ENCODE results near the gene TYW1B.
A peak's percentile ranks its signal among the peaks of the same experiment; 100 is the strongest.
"Not testable (repeated sequence)": the region's sequence is repeated elsewhere in the genome, so short reads cannot be mapped to it uniquely, and the experiment has no call there.

The TYW1B gene

DNA sequence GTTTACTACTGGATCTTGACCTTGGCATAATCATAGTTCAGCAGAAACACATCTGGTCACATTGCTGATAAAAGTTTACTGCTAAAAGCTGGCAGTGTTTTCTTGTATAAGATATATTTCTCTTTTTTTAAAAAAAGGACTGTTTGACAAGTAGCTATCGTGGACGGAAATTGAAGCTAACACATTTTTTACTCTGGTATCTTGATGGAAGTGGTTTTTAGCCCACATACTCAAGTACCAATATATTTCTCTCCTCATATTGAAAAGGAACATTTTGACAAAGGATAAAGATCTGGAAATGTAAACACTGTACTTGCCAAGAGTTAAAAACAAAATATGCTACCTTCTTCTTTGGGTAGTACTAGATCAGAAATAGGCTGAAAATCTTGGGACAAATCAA is 137.8 kb downstream of the TYW1B start:
- DNase-seq = not testable (repeated sequence)

DNA sequence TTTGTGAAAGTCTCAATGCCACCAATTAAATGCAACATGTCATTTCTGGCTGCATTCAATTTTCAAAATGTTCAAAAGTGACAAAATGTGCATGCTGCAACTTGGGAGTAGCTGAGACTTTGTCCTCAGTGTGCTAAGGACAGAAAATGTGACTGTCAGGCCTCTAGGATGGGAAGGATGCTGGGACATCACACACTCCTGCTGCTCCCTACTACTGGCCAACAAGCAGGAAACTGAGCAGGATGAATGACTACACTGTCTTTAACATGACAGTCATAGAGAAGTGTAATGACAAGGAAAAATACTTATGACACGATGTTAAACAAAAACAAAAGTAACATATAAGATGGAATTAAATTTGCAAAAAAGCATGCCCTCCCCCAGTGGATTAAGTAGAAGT is 138.7 kb downstream of the TYW1B start:
- DNase-seq = not testable (repeated sequence)

DNA sequence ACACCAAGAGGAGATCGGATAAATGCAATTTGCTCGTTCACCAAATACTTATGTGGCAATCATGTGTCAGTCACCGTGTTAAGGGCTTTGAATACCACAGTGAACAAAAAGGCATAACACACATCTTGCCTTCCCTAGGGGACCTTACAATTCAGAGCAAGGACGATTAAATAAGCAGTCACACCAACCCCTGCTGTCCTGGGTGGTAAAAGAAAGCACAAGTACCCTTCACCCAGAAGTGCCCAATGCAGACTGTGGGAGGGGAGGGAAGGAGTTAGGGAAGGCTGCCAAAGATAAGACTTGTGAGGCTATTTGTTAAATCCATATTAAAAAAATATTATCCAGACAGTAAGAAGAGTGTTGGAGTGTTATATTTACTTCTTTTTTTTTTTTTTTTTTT is 146.8 kb downstream of the TYW1B start:
- not testable (repeated sequence) for DNase-seq

DNA sequence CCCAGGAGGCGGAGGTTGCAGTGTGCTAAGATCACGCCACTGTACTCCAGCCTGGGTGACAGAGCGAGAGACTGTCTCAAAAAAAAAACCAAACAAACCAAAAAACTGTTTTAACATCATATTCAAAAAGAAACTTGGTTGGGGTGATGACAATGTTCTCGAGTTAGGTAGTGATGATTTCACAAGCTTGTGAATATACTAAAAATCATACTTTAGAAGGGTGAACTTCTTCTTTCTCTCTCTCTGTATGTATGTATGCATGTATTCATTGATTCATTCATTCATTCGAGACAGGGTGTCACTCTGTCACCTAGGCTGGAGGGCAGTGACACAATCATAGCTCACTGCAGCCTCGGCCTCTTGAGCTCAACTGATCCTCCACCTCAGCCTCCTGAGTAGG is 151.1 kb downstream of the TYW1B start:
- not testable (repeated sequence) for DNase-seq

DNA sequence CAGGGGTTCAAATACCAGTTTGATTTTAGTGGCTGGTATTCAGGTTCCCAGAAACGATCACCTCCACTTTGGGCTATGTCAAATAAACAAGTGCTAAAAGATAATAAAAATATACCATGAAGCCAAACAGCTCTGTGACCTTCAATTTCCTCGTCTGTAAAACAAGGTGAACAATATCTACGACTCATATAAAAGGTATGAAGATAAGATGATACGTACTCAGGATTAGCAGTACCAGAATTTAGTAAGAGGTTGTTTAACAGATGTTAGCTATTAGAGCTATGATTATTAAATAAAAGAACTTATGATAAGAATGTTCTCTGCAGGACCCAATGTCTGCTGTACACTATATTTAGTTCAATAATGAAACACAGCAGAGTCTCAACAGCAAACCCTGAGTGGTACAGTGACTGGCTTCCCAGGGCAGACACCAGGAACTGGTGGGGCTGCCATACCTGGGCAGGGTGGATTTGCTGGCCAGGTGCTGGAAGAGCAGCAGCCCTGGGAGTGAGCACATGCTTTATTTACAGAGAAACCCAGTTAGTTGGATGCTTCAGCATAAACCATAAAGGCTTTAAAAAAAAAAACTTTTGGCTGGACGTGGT is 151.8 kb downstream of the TYW1B start:
- DNase-seq = not testable (repeated sequence)

DNA sequence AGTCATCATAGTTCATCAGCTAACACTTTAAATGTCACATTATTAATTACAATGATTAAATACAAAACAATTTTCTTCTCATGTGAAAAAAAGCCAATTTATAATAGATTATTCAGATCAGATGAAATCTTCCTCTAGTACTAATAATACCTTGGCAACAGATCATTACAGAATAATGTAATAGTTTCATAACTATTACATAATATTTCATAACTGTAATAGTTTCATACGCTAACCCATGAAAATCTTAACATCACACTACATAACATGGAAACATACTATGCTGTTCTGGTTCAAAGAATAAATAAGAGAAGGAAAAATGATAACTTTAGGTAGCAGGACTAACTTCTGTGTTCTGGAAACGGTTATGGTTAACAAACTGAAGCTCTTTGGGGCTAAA is 152.3 kb downstream of the TYW1B start:
- not testable (repeated sequence) for DNase-seq

DNA sequence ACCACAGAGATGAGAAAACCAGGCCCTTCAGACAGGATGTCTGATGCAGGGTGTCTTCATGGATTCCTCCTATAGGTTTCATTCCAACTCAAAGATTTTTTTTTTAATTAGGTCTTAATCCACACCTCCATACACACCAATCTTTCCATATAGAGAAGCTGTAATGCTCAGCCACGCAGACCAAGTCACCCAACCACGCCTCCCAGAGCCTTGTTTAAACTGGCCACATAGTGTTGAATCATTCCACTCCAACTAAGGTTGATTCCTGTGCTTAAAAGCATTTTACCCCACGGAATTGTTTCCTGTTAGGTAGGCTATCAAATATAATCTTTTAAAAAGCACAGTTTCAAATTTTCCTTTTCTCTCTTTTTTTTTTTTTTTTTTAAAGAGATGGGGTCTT is 153.6 kb downstream of the TYW1B start:
- DNase-seq = no peak

DNA sequence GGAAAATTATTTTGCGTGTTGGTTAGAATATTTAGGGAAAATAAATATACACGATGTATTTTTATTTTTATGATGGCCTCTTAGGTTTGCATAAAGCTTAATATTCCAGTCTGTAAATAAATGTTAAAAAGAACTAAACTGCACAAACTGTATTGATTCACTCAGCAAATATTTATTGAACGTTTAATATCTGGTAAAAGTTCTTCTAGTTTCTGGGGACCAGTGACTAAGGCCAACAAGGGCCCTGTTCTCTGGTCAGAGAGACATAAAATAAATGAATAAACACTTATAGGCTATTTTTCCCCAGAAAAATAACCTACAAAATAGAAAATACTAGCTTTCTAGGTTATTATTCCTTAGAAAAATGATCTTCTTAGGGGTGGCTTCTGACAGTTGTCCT is 157.2 kb downstream of the TYW1B start:
- DNase-seq = not testable (repeated sequence)

DNA sequence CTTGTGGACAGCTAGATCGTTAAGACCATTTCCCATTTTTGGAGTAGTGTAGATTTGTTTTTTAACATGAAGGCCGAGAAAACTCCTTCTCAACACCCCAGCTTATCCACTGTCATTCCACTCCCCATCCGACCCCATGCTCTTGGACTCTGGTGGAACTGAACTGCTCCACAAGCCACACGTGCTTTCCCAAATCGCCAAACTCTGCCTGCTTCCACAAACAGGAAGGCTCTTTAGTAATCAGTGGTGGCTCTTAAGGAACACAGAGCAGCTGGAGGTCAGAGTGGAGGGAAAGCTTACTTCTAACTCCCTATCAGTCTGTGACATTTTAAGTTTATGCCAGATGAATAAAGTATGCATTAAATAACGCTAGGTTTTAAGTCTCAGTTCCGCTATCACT is 159.6 kb downstream of the TYW1B start:
- not testable (repeated sequence) for DNase-seq

DNA sequence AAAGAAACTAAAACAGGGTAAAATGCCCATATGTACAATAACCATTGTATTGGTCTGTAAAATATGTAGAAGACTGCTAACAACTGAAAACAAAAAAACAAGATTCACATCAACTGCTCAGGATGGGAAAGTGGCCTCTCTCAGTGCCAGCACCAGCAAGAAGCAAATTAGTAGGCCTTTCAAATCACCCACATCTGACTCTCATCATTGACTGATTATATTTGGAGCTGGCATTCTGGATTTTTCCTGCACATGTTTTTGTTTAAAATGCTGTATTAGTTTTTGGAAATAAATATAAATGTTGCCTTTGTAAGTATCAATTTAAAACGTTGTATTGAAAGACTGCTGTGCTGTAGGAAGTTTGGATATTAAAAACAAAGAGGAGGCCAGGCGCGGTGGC is 161.0 kb downstream of the TYW1B start:
- DNase-seq = not testable (repeated sequence)

DNA sequence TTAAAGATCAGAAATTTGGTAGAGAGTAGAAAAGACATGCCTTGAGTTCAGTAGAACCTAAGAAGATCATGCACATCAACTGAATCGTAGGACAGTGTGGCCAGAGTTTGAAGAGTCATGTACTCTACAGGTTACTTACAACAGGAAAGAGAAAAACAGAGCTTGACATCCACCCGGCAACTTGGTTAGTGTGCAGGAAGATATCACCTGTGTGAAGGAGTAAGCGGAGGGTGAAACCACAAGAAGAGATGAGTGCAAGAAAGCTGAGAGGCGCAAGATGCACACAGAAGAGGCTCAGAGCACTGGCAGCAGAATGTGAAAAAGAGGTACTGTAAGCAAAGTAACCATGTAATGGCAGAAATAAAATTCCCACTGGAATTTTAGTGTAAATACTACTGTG is 179.4 kb downstream of the TYW1B start:
- not testable (repeated sequence) for DNase-seq

DNA sequence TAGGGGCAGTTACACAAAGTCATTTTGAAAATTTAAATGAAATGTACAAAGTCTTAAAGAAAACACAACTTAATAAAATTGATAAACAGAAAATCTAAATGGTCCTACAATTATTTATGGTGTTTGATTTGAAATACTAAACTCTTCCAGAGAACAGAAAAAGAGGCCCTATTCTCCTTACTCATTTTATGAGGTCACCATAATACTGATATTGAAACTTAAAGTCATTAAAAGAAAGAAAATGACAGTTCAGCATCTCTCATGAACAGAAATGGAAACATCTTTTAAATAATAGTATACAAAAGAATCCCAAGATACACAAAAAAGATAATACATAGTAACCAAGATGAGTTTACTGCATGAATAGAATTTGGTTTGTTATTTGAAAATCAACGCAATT is 184.3 kb downstream of the TYW1B start:
- DNase-seq = not testable (repeated sequence)

DNA sequence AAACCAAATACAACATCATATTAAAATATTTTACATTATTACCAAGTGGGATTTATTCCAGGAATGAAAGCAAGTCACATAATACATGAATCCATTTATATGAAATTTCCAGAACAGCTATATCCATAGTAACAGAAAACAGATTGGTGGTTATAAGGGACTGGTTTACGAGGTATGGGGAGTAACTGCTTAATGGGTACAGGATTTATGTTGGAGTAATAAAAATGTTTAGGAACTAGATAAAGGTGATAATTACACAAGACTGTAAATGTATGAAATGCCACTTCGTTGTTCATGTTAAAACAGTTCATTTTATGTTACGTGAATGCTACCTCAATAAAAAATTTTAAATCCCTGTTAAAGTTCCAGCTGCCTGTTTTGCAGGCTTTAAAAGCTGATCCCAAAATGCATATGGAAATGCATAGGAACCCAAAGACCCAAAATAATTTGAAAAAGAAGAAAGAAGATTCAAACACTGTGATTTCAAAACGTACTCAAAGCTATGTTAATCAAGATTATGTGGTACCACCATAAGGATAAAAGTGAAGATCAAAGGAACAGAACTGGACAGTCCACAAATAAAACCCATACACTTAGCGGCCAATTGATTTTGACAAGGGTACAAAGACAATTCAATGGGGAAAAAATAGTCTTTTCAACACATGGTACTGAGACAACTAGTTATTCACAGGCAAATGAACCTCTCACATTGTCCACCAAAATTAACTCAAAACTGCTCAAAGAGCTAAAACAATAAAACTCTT is 186.3 kb downstream of the TYW1B start:
- DNase-seq = not testable (repeated sequence)

DNA sequence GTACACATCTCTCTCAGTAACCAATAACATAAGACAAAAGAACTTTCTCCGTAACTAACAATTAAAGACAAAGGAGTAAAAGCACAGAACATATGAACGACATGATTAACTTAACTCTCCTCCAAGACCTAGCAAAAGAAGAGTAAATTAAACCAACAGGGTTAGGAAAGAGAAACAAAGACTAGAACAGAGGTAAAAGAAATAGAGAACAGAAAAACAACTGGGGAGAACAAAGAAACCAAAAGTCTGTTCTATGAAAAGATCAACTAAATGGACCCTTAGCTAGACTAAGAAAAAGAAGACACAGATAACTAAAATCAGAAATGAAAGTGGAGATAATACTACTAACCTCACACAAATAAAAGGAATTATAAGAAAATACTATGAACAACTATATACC is 187.3 kb downstream of the TYW1B start:
- not testable (repeated sequence) for DNase-seq

DNA sequence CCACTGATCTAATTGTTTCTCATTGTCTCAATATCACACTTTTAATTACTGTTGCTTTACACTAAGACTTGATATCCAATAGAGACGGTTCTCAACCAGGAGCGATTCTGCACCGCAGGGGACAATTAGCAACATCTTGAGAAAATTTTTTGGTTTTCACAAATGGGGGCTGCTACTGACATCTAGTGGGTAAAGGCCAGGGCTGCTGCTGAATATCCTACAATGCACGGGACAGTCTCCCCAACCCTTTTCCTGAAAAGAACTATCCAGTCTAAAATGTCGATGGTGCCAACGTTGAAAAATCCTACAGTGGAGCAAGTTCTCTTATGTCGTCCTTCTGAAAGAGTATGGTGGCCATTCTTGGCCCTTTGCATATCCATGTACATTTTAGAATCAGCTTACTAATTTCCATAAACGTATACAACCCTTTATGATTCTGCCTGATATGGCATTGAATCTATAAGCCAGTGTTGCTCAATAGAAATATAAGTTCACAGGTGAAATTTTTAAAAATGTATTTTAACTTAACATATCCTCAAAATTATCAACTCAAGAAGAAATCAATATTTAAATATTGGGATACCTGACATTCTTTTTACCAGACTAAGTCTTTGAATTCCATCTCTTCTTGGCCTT is 192.6 kb downstream of the TYW1B start:
- DNase-seq = not testable (repeated sequence)

DNA sequence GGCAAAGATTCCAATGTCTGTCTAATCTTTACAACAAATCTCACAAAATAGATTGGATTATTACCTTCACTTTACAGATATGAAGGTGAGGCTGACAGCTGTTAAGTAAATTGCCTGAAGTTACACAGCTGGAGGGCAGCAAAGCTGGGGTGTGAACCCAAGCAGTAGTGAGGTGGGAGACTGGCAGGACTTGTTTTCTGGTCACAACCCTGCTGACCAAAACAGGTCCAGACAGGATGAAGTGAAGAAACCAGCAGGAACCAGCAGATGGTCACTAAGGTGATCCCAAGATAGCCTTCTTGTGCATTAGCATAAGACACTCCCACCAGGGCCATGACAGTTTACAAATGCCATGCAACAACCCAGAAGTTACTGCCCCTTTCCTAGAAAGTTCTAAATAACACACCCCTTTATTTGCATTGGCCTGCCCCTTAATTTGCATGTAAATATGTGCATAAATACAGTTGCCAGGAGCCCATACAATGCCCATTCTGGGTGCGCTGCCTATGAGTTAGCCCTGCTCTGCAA is 195.2 kb downstream of the TYW1B start:
- DNase-seq = peak; percentile 37

DNA sequence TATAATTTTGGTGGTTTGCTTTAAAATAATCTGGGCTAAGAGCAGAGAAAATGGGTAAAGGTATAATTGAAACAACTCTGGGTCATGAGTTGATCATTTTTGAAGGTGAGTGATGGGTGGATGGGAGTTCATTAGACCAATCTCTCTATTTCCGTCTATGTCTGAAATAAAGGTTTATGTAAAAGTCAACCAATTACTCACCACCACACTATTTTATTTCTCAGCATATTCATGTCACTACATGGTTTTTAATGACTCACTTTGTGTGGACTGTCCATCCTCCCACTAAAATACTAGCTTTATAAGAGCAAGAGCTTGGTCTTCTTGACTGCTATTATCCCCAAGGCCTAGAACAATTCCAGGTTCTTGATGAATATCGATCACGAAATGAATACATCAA is 199.6 kb downstream of the TYW1B start:
- not testable (repeated sequence) for DNase-seq

DNA sequence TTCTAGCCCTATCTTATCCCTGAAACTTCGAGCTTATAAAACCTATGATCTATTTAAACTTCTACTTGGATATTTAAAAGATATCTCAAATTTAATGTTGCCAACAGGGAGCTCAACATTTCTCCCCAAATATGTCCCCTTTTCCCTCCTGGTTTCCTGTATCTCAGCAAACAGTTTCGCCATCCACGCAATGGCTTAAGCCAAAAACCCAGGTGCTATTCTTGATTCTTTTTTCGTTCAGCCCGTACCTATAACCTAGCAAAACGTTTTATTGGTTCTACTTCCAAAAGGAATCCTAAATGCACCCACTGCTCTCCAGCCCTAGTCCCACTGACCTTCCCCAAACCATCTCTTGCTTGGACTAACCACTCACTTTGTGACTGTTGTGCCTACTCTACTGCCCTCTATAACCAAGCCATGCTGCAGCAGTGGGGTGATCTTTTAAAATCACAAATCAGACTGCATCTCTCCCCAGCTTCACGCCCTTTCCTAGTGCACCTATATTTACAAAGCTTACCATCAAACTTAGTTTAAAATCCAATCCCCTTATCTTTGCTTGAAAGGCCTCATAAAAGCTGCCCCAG is 201.5 kb downstream of the TYW1B start:
- DNase-seq = not testable (repeated sequence)

DNA sequence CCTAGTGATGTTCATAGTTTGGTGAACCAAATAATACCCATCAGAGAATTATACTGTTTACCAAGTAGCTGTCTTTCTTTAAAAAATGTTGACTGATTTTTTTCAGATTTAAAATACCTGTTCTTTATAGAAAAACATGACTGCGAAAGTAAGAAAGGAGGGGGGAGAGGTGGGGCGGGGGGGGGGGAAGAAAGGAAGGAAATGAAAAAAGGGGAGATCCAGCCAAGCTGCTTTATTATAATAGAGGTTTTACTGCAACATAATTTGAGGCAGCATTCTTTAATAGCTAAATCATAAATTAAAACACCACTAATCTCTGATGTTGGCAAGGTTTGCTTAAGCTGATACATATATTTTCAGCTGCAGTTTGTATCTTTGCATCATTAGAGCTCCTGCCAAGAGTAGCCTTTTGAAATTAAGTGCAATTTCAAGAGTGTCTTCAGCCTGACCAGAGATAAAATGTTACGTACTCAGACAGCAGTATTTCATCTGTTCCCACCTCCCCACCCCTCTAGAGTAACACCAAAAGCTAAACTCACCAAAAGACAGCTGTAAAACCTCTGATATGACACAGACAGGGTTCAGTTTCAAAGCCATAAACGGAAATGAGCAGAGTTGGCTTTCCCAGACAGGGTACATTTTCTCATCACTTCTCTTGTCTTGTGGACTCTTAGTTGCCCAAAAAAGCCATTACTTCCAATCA is 202.1 kb downstream of the TYW1B start:
- DNase-seq = not testable (repeated sequence)

DNA sequence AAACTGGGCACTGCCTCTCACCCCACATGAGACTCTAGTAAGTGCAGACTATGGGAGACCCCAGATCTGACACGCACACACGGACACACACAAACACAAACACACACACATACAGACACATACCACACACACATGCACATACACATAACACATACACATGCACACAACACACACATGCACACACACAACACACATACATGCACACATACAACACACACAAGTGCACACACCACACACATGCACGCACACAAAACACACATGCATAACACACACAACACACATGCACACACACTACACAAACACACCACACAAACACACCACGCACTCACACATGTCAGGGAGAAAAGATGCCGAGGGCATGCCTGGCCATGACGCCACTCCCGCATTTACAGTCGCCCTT is 205.5 kb downstream of the TYW1B start:
- DNase-seq = no peak

DNA sequence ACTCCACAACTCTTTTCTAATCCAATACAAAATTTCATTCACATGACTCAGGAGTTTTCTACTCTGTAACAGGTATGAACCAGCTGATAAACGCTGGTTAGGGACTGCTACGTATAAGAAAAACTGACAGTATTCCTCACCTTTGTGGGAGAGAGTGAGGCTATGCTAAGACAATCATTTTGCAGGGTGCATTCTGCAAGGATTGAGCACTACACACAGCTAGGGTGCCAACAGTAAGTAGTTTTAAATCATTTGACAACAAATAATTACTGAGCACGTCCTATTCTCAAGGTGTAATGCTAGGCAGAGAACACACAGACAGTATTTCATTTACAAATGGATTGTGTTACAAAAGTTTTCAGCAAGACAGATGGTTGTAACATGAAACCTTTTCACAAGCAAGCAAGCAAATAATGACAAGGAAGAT is 206.2 kb downstream of the TYW1B start:
- not testable (repeated sequence) for DNase-seq

DNA sequence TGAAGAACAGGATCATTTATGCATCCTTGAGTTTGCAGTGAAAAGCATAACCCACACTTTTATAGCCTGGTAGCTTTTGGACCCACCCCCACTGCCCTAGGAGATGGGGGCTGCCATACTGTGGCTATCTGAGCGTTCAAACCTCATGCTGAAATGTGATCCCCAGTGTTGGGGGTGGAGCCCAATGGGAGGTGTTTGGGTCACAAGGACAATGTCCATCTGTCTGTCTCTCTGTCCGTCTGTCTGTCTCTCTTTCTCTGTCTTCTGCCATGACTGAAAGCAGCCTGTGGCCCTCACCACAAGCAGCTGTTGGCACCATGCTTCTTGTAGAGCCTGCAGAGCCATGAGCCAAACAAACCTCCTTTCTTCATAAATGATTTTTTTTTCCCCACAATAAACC is 207.1 kb downstream of the TYW1B start:
- DNase-seq = not testable (repeated sequence)

Data from NCI-H524 treated with DMSO at 0.1 percent for 48 hours (cell line).